Measurements from ENCODE around the gene CYP27C1.

Gene CYP27C1

DNA sequence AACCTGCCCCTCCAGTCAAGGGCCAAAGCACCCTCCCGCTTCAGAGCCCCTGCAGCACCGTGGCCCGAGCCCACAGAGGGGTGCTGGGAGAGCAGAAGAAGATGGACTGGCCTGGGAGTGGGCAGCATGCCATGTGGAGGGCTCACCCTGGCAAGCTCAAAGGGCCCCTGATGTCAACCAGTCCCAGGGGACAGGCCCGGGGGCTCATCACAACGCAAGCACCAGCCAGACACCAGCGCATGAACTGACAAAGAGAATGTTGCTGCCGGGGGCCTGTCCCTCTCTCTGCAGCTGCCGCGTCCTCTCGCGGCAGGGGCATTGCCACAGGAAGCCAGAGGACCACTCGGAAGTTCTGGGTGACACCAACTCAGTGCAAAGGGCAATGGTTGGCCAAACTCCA is 82.9 kb downstream of the CYP27C1 start:
- TF ChIP-seq, protein P1, sequence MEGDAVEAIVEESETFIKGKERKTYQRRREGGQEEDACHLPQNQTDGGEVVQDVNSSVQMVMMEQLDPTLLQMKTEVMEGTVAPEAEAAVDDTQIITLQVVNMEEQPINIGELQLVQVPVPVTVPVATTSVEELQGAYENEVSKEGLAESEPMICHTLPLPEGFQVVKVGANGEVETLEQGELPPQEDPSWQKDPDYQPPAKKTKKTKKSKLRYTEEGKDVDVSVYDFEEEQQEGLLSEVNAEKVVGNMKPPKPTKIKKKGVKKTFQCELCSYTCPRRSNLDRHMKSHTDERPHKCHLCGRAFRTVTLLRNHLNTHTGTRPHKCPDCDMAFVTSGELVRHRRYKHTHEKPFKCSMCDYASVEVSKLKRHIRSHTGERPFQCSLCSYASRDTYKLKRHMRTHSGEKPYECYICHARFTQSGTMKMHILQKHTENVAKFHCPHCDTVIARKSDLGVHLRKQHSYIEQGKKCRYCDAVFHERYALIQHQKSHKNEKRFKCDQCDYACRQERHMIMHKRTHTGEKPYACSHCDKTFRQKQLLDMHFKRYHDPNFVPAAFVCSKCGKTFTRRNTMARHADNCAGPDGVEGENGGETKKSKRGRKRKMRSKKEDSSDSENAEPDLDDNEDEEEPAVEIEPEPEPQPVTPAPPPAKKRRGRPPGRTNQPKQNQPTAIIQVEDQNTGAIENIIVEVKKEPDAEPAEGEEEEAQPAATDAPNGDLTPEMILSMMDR (IDR thresholded peaks at IDR 0.05), result no peak

DNA sequence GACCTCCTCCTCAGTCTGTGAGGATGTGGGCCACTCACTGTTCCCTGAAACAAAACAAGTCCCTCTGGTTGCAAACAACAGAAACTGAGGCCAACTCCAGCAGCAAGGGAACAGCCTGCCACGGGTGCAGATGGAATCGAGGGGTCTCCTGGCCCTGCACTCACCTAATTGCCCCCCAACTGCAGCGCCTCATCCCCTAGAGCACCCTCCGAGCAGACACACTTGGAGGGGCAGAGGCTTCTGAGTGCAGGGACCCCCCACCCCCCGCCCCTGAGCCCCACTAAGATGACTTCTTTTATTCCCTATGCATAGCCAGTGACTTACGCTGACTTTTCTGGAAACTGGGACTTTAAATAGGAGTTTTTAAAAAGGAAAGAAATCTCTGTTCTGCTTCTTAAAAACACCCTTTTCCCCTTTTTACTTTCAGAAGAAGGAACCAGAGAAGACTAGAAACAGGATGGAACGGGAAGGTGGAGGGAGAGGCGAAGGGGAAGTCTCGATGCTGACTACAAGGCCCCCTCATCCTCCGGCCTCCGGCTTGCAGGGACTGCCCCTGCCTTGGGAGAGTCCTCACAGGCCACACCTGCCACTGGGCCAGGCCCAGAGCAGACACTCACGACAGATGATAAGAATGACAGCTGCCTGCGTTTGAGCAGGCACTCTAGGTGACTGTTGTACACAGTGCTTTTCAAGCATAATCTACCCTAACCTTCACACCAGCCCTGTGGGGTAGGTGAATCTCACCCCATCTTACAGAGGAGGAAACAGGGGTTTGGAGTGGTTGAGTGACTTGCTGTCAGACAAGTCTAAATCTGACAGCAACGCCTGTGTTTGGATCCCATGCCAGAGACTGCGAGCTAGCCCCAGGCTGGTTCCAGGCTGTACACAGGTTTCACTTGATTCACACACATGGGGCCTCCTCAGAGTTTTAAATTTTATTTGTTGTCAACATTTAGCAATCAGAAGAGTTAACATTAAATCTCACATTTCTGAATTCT is 85.0 kb downstream of the CYP27C1 start:
- TF ChIP-seq, protein P1 (IDR thresholded peaks at IDR 0.05), result no peak

DNA sequence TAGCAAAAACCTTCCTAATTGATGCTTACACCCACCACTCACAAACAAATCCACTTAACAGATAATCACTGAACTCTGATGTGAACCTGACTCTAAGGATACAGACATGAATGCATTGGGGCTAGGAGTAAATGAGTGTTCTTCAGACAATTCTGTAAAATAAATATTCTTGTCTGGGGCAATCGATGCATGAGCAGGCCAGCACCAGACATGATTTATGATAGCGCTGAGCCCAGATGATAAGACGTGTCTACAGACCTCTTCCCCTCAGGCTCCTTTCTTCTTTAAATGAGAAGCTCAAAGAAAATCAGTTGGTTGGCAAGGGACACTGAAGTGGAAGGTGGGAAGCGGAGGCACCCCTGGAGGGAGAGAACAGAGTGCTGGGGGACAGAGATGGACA is 85.9 kb downstream of the CYP27C1 start:
- TF ChIP-seq, protein P1 (IDR thresholded peaks at IDR 0.05), result no peak
